ENCODE results near the gene EXOSC10. TPM values are rescaled to one million over a fixed set of nuclear protein-coding genes. Genes with fewer than 3 reads are reported as not detected.

EXOSC10 gene
- total RNA-seq, 1 donor from 2014 or later, result 64.1 TPM

- no peak overlapping the region for H3K4me3 ChIP-seq (ENCODE audit: low read depth, low read length)
- no peaks in the 10 kb centered on the region for H3K27me3 ChIP-seq (ENCODE audit: control insufficient read depth, insufficient read depth, low read length)
- no peak for DNase-seq (ENCODE audit: low read depth)
- no peak for TF ChIP-seq CTCF (IDR thresholded peaks at IDR 0.05; ENCODE audit: insufficient read depth, low read length, poor library complexity, severe bottlenecking)
- peaks cover 2% of the 10 kb centered on the region for H3K36me3 ChIP-seq (ENCODE audit: control insufficient read depth, insufficient read depth, low read length)
These were observed 34.7 kb upstream of the EXOSC10 start for GRCh38 chr1:11134251-11134897.

GRCh38 chr1:11132563-11133293 lies 33.1 kb upstream of the EXOSC10 start:
- DNase-seq (ENCODE audit: low read depth), result no peak
- TF ChIP-seq CTCF (IDR thresholded peaks at IDR 0.05; ENCODE audit: insufficient read depth, low read length, poor library complexity, severe bottlenecking), result no peak
- no peak overlapping the region for H3K4me3 ChIP-seq (ENCODE audit: low read depth, low read length)
- H3K36me3 ChIP-seq (ENCODE audit: control insufficient read depth, insufficient read depth, low read length), result peaks cover 2% of the 10 kb centered on the region
- H3K27me3 ChIP-seq (ENCODE audit: control insufficient read depth, insufficient read depth, low read length), result no peaks in the 10 kb centered on the region

- Histone ChIP-seq H3K36me3 (ENCODE audit: control insufficient read depth, insufficient read depth, low read length) (peaks cover 3% of the 10 kb centered on the region), H3K4me3 (ENCODE audit: low read depth, low read length) (no peak overlapping the region), H3K27me3 (ENCODE audit: control insufficient read depth, insufficient read depth, low read length) (no peaks in the 10 kb centered on the region)
- no peak for TF ChIP-seq CTCF (IDR thresholded peaks at IDR 0.05; ENCODE audit: insufficient read depth, low read length, poor library complexity, severe bottlenecking)
- DNase-seq (ENCODE audit: low read depth), result no peak
These were observed 32.1 kb upstream of the EXOSC10 start for GRCh38 chr1:11131816-11132215.

- no peak for TF ChIP-seq CTCF (IDR thresholded peaks at IDR 0.05; ENCODE audit: insufficient read depth, low read length, poor library complexity, severe bottlenecking)
- Histone ChIP-seq H3K36me3 (ENCODE audit: control insufficient read depth, insufficient read depth, low read length) (peaks cover 3% of the 10 kb centered on the region), H3K27me3 (ENCODE audit: control insufficient read depth, insufficient read depth, low read length) (no peaks in the 10 kb centered on the region), H3K4me3 (ENCODE audit: low read depth, low read length) (no peak overlapping the region)
- DNase-seq (ENCODE audit: low read depth), result no peak
These were observed 30.7 kb upstream of the EXOSC10 start for GRCh38 chr1:11130406-11130805.

GRCh38 chr1:11129649-11130390 lies 30.2 kb upstream of the EXOSC10 start:
- no peak for TF ChIP-seq CTCF (IDR thresholded peaks at IDR 0.05; ENCODE audit: insufficient read depth, low read length, poor library complexity, severe bottlenecking)
- DNase-seq (ENCODE audit: low read depth), result no peak
- Histone ChIP-seq H3K36me3 (ENCODE audit: control insufficient read depth, insufficient read depth, low read length) (peaks cover 5% of the 10 kb centered on the region), H3K27me3 (ENCODE audit: control insufficient read depth, insufficient read depth, low read length) (no peaks in the 10 kb centered on the region), H3K4me3 (ENCODE audit: low read depth, low read length) (no peak overlapping the region)
